Measurements from ENCODE around the gene PTGS1. TPM values are rescaled to one million over a fixed set of nuclear protein-coding genes. Genes with fewer than 3 reads are reported as not detected.
"Not testable (repeated sequence)": the region's sequence is repeated elsewhere in the genome, so short reads cannot be mapped to it uniquely, and the experiment has no call there.

Gene PTGS1
- polyA plus RNA-seq (ENCODE audit: insufficient read length in 3 of 3), result 1 to 10 TPM; 4.4 to 6.3 (median 5.4) TPM

GRCh38 chr9:122370869-122371755 is at the start of gene PTGS1:
Gene PTGS1 (plus strand): TSS chr9:122371024. CDS start chr9:122371085, 61 bp downstream.
- DNase-seq (ENCODE audit: low read depth in 3 of 3, low spot score in 2 of 3), result no peak

DNA sequence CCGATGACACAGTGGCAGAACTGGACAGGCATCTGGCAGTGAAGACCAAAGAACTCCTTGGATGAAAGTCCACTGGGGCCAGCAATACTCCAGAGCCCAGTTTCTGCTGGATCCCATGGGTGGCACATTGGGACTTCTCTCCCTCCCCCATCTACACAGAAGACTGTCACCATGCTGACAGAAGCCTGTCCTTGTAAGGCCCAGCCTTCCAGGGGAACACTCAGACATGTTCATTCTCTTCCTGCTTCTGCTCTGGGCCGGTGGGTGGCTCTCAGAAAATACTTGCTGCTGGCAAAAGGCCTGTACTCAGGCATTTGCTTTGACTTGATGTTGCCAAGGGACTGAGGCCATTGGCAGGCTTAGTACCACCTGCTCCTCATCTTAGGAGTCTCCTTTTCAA is 48.3 kb upstream of the PTGS1 start:
- DNase-seq (ENCODE audit: low read depth in 3 of 3, low spot score in 2 of 3), result no peak

DNA sequence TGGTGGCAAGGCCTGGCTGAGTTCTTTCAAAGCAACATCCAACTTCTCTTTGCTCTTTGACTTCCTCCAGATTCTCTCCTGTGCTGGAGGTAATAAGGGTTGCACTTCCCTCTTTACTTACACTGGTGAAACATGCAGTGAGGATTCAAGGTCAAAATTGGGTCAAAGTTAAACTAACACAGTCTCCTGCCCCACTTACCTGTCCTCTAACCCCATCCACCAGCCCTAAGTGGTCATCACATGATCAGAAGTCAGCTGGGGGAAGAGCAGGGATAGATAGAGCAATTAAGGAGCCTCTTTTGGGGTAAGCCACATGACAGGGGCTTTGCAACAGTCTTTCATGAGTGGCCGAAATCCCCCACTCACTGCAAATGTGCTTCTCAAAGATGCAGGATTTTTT is 46.2 kb upstream of the PTGS1 start:
- not testable (repeated sequence) for DNase-seq (ENCODE audit: low read depth in 3 of 3, low spot score in 2 of 3)

- DNase-seq (ENCODE audit: low read depth in 3 of 3, low spot score in 2 of 3), result no peak
Observed at GRCh38 chr9:122325124-122325523, 45.7 kb upstream of the PTGS1 start.

DNA sequence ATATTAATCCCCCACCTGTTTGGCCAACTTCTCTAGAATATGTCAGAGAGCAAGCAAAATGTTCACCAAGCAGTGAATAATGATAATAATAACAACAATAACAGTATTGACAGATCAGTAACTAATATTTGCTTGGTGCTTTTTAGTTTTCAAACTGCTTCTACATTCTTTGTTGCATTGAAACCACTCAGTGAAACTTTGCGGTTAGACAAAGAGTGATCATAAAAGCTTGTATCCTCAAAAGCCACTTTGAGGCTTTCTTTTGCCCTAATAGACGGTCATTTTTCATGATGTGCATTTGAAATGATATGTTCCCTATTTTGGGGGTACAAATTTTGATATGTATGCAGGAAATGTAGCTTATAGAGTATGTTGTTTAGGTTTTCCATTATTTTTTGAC is 43.6 kb upstream of the PTGS1 start:
- DNase-seq (ENCODE audit: low read depth in 3 of 3, low spot score in 2 of 3), result no peak

- DNase-seq (ENCODE audit: low read depth in 3 of 3, low spot score in 2 of 3), result no peak
Observed at GRCh38 chr9:122329597-122329996, 41.2 kb upstream of the PTGS1 start.

GRCh38 chr9:122330466-122330865 is 40.4 kb upstream of the PTGS1 start:
- not testable (repeated sequence) for DNase-seq (ENCODE audit: low read depth in 3 of 3, low spot score in 2 of 3)

GRCh38 chr9:122331523-122331927 is 39.3 kb upstream of the PTGS1 start:
- no peak for DNase-seq (ENCODE audit: low read depth in 3 of 3, low spot score in 2 of 3)

- DNase-seq (ENCODE audit: low read depth in 3 of 3, low spot score in 2 of 3), result no peak
Observed at GRCh38 chr9:122332083-122332482, 38.7 kb upstream of the PTGS1 start.

GRCh38 chr9:122332644-122333043 is 38.2 kb upstream of the PTGS1 start:
- no peak for DNase-seq (ENCODE audit: low read depth in 3 of 3, low spot score in 2 of 3)

GRCh38 chr9:122333169-122333808 is 37.5 kb upstream of the PTGS1 start:
- DNase-seq (ENCODE audit: low read depth in 3 of 3, low spot score in 2 of 3), result no peak

DNA sequence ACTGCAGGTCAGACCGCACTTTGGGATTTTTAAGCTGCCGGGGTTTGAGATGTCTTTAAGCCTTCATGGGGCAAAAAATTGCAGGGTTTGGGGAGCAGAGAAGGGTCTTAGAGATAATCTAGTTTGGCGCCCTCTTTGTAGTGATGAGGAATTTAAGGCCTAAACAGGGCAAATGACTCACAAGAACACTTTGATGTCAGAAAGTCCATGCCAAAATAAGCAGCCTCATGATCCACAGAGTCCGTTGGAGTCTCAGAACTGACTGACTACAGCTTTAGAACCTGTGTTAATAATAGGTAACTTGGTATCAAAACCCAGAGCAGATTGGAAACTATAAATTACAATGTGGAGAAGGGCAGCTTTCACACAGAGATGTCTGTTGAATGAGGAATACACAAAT is 35.9 kb upstream of the PTGS1 start:
- no peak for DNase-seq (ENCODE audit: low read depth in 3 of 3, low spot score in 2 of 3)

DNA sequence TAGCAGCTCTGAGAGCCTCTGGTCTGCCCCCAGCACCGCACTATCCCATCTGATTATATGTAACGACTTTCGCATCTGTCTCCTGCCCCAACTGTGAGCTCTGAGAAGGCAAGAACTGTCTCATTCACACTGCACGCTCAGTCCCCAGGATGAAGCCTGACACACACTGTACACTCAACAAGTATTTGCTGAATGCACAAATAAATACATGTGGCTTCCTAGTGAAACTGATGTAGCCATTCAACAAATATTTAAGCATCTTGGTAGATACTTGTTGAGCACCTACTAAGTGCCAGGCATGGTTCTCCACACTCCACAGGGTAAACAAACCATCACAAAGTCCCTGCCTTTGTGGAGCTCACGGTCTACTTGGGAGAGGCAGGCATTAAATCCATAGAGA is 34.6 kb upstream of the PTGS1 start:
- no peak for DNase-seq (ENCODE audit: low read depth in 3 of 3, low spot score in 2 of 3)

DNA sequence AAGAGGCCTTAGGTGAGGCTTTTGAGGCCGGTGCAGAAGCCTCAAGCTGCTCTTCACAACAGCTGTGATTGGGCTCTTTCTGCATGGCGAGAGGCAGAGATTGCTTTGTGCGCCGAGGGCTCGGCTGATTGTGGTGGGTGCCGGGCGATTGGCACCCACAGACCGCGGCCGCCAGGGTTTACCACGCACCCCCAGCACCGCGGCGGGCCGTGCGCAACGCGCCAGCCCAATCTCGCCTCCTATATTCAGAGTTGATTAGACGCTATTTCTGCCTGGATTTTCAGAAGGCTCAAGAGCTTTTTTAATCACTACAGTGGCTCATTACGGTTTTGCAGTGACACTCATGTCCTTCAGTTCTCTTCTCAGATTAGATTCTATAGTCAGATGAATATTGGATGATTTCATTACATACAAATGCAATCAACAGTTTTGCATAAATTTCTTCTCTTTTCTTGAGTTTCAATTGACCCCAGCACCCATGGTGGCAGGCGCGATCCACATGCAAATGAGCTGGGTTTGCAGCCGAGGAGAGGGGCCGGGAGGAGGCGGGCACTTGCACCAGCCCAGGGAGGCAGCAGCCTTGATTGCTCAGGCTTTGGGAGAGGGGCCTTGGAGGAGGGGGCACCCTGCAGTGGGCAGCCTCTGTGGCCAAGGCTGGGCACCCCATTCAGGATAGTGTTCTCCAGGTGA is 33.8 kb upstream of the PTGS1 start:
- DNase-seq (ENCODE audit: low read depth in 3 of 3, low spot score in 2 of 3), result no peak

- DNase-seq (ENCODE audit: low read depth in 3 of 3, low spot score in 2 of 3), result no peak
Observed at GRCh38 chr9:122337556-122337929, 33.3 kb upstream of the PTGS1 start.

DNA sequence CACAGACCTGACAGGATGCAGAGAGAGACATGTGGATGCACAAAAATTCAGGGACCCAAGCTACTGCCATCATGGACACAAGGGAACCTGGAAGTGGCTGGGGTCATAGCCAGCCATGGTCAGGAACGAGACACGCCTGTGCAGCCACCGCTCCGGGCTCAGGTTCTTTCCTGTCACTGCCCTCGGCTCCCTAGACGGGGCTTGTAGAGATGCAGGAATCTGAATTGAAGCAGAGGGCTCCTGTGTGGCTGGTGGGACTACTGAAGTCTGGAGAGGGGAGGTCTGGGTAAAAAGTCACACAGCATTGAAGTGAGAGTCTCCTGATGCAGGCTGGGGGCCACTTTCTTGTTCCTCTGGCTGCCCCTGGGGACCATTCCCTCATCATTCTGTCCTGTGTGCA is 32.3 kb upstream of the PTGS1 start:
- no peak for DNase-seq (ENCODE audit: low read depth in 3 of 3, low spot score in 2 of 3)

DNA sequence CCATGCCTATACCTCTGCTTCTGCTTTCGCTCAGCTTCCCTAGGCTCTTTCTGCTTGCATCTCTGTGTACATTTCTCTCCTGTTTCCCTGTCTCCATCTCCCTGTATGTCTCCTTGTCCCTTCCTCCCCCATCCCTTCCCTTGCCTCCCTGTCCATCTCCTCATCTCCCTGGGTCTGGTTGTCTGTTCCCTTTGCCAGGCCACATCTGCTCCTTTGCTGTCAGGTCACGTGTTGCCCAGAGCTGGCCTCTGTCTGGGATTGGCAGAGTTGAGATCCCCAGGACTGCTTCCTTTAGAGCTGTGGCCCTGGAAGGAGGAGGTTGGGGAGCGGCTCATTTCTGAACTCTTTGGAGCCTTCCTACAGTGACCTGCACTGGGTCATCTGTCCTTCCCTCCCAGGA is 31.8 kb upstream of the PTGS1 start:
- no peak for DNase-seq (ENCODE audit: low read depth in 3 of 3, low spot score in 2 of 3)

- DNase-seq (ENCODE audit: low read depth in 3 of 3, low spot score in 2 of 3), result no peak
Observed at GRCh38 chr9:122339579-122339978, 31.2 kb upstream of the PTGS1 start.

DNA sequence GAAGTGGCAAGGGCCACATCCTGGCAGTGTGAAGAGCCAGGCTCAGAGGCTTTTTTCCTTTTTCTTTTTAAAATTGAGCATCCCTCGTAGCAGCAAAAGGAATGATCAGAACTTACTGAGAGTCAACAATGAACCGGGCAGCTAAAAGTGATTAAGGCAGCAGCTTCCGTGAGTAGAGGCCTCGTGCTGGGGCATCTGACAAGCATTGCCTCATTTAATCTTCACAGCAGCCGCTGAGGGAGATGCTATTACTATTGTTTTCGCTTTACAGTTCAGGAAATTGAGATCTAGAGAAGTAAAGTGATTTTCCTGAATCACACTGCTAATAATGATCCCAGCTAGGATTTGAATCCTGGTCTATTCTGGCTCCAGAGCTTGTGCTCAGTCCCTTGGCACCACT is 30.7 kb upstream of the PTGS1 start:
- DNase-seq (ENCODE audit: low read depth in 3 of 3, low spot score in 2 of 3), result no peak

GRCh38 chr9:122342323-122343050 is 28.3 kb upstream of the PTGS1 start:
- no peak for DNase-seq (ENCODE audit: low read depth in 3 of 3, low spot score in 2 of 3)

Measured in right renal cortex interstitium (tissue), 3 donors.